ENCODE results near the gene PLEK.

GRCh38 chr2:68345129-68345875, 19.8 kb upstream of the PLEK start:
- no peak for TF ChIP-seq POLR2A (IDR thresholded peaks at IDR 0.05)
- TF ChIP-seq CTCF (IDR thresholded peaks at IDR 0.05): no peak
